Cardiac atrium fibroblast (primary cell): ENCODE results near the gene DIMT1. TPM values are rescaled to one million over a fixed set of nuclear protein-coding genes. Genes with fewer than 3 reads are reported as not detected.

ENCODE experiments used
- total RNA-seq: library from RNA; depleted of rRNA; stranded (reverse); fragments of >200 nt; gene quantifications from 2 replicates; pipeline ENCODE4 v1.2.3, GENCODE V29; 2015

Gene DIMT1
- 29.6 and 31.8 TPM in 2 replicates for total RNA-seq

GRCh38 chr5:62403411-62404250 is at the start of gene DIMT1:
Gene DIMT1 (minus strand): TSS chr5:62403905. CDS start chr5:62403772, 133 bp downstream.

GRCh38 chr5:62412549-62413329 is 9.0 kb upstream of the DIMT1 start, which contains the start of gene IPO11:
Gene IPO11 (plus strand): TSS chr5:62412763. CDS start chr5:62437280, 24,517 bp downstream.

Other genes starting within 250 kb of the DIMT1 start
- gene KIF2A, start 97.7 kb downstream of the DIMT1 start, total RNA-seq: 20.8 and 24.6 TPM in 2 replicates
- 12.3 and 14.9 TPM in 2 replicates for gene IPO11, start 8.9 kb upstream of the DIMT1 start, total RNA-seq
- gene LRRC70, start 174.9 kb upstream of the DIMT1 start, total RNA-seq: 0.18 and 0.97 TPM in 2 replicates